T-helper 1 cell (primary cell): ENCODE measurements around the gene IFIT5.
"Not testable (repeated sequence)": the region's sequence is repeated elsewhere in the genome, so short reads cannot be mapped to it uniquely, and the experiment has no call there.

ENCODE experiments used
- DNase-seq, 5 donors: peaks; one replicate each; pipeline ENCODE4 v3.0.0-alpha.2; 2012 to 2020

Gene IFIT5

DNA sequence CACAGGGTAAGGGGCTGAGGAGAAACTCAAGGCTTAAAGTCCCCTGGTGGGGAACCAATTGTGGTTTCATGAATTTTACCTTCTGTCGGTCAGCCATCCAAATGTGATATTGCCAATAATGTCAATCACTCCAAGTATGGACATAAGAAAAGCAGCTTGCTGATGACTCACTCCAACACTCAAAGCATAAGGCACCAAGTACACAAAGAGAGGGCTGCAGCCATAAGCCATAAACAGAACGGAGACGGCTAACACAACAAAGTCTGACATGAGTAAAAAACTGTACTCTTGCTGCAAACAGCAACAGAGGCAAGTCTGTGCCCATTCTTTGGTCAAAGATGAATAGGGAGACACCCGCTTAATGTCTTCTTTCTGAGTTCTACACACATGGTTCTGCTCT lies 24.2 kb downstream of the IFIT5 start:
- no peak for DNase-seq

DNA sequence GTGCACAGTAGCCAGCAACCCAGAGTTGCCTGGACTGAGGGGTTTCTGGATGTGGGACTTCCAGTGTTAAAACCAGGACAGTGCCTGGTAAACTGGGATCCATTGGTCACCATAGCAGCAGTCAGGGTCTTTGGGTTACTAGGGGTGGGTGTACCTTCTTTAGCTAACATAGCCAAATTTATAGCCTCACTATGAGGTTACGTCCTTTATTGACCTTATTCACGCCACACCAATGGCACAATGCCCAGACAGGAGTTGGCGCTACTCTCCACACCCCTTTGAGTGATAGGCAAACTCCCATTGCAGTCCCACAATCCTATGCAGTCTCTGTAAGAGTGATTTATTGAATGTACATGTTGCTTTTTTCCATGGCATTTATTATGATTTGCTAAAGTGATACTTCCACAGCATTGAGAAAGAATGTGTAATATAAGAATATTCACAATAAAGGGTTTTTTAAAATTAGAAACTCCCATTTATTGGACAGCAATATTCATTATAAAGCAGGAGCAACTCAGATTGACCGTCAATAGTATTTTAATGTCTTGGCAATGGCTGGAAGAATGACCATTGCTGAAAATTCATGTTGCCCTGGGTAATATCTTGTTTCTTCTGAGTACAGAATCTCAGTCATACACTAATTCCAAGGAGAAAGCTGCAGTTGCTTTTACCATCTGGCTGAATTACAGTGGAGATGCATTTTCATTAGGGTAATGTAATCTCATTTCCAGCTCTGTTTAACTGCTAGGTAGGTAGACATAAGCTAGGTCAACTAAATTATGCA lies 26.1 kb downstream of the IFIT5 start:
- DNase-seq: no peak

GRCh38 chr10:89442289-89442688 lies 27.9 kb downstream of the IFIT5 start:
- DNase-seq: no peak

GRCh38 chr10:89444819-89445218 lies 30.5 kb downstream of the IFIT5 start:
- DNase-seq: not testable (repeated sequence)

- no peak for DNase-seq
Measured at GRCh38 chr10:89450901-89451300, 36.5 kb downstream of the IFIT5 start.

DNA sequence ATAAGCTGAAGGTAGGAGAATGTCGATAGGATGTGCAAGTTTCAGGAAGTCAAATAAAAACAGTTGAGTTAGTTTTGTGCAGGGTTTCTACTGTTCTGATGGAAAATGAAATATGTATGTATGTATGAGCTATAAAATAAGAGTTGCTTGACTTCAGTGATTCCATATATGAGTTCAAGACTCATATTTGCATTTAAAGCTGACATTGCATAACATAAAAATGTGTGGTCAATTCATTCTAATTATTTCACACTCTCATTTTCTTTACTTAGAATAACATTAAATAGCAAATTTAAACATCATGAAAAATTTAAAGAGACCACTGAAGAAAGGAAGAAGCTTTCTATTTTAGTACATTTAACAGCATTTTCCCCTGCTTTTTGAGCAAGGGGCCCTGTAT lies 37.8 kb downstream of the IFIT5 start:
- DNase-seq: no peak

DNA sequence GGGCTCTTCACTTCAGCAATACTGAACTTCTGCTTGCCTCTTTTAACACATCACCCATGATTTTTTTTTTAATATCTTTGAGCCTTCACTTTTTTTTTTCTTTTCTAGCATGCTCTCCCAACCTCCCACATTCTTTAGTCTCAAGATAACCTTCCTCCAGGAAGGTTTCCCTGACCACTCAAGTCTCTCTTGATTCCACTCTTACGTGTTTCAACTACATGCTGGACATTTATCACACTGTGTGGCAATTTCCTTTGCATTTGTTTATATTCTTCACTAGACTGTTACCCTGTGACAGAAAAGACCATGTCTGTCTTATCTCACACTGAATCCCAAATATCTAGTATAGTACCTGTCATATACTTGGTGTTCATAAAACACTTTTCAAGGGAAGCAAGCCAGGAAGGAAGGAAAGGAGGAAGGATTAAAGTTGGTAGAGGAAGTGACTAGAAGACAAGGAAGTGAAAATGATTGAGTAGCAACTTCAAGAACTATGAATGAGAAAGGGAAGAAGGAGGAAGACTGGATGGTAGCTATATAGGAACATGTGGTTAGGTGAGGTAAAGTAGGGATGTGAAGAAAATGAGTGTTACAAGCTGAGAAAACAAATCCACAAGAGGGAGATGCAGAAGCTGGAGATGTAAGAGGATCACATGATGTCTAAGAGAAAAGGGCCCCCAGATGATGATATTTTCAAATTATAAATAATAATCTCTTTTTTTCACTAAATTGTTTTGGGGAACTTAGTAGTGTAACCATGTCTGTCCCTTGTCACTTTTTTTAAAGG lies 40.4 kb downstream of the IFIT5 start:
- DNase-seq: no peak

- no peak for DNase-seq
Measured at GRCh38 chr10:89458291-89458690, 43.9 kb downstream of the IFIT5 start.

DNA sequence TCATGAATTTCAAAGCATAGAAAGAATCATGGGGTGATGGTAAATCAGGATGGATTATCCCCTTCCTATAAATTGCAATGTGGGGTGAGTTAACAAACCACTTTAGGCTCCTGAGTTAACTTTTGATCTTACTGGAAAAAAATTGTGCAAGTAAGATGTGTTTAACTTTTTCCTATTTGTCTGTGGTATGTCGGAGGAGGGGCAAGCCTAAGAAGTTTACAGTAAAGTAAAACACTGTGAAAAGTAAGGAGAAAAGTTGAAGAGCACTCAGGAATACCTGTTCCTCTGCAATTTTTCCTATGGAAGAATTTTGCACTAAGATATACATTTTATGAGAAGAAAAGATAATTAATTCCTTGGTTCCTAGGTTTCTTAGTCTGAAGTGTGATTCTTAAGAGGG lies 44.4 kb downstream of the IFIT5 start:
- no peak for DNase-seq

GRCh38 chr10:89463846-89464537 lies 49.6 kb downstream of the IFIT5 start:
- no peak for DNase-seq

- DNase-seq: no peak
Measured at GRCh38 chr10:89465196-89465595, 50.8 kb downstream of the IFIT5 start.

GRCh38 chr10:89466599-89467035 lies 52.2 kb downstream of the IFIT5 start:
- DNase-seq: no peak

- DNase-seq: no peak
Measured at GRCh38 chr10:89468191-89468965, 54.0 kb downstream of the IFIT5 start.

DNA sequence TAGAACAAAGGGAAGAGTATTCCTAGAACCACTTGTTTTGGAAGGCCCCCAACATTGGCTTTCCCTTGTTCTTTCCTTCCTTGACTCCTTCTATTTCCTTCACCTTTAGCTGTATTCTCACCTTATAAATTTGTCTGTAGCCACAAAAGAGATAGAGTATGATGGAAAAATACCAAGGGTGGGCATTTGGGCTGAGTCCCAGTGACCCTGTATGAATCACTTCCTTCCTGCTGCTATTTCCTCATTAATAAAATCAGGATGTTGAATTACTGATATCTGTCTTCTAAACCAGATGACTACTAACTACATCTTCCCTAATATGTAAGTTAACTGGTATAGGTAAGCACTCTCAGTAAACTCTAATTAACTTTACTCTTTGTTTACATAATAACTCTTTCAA lies 55.1 kb downstream of the IFIT5 start:
- DNase-seq: no peak
